CD14-positive monocyte (primary cell): ENCODE data around the gene HSPH1. TPM values are rescaled to one million over a fixed set of nuclear protein-coding genes. Genes with fewer than 3 reads are reported as not detected.

ENCODE experiments used
- DNase-seq, 3 donors: peaks; one replicate each; pipeline ENCODE4 v3.0.0-alpha.2; 2011 to 2022
- H2AFZ ChIP-seq: 2 replicates; pipeline ENCODE4 v1.6.0; 2012; ENCODE audit warnings: mild to moderate bottlenecking, low read depth, low read length, inconsistent platforms; ENCODE audit not compliant: insufficient read depth, poor library complexity, severe bottlenecking
- H3K27ac ChIP-seq, 2 donors: 1 replicate in 1 of 2; 2 replicates in 1 of 2; pipeline ENCODE4 v1.5.1; 2012 to 2013; ENCODE audit warnings: low read length in 2 of 2, control low read depth in 1 of 2, inconsistent platforms in 1 of 2, low read depth in 1 of 2, mild to moderate bottlenecking in 1 of 2
- H3K27me3 ChIP-seq, 2 donors: one replicate each; pipeline versions ENCODE4 v1.6.0 to v1.6.1; 2011 to 2013; ENCODE audit warnings: low read length in 2 of 2; ENCODE audit not compliant: control insufficient read depth in 2 of 2, insufficient read depth in 2 of 2
- H3K36me3 ChIP-seq, 2 donors: replicated peaks in 1 of 2; 1 replicate in 1 of 2; 2 replicates in 1 of 2; pipeline versions ENCODE4 v1.5.1 to v1.6.1; 2012 to 2013; ENCODE audit warnings: low read length in 2 of 2, control low read depth in 1 of 2, inconsistent platforms in 1 of 2, mild to moderate bottlenecking in 1 of 2; ENCODE audit not compliant: insufficient read depth in 2 of 2, control insufficient read depth in 1 of 2
- H3K4me1 ChIP-seq, 2 donors: 1 replicate in 1 of 2; 2 replicates in 1 of 2; pipeline versions ENCODE4 v1.5.1 to v1.6.1; 2012 to 2013; ENCODE audit warnings: low read length in 2 of 2, control low read depth in 1 of 2, inconsistent platforms in 1 of 2, mild to moderate bottlenecking in 1 of 2, moderate library complexity in 1 of 2; ENCODE audit not compliant: insufficient read depth in 2 of 2, control insufficient read depth in 1 of 2
- H3K4me2 ChIP-seq: replicated peaks from 2 replicates; pipeline ENCODE3; 2012; ENCODE audit warnings: low read length, moderate library complexity, mild to moderate bottlenecking; ENCODE audit not compliant: poor library complexity, severe bottlenecking; ENCODE audit errors: extremely low read depth
- H3K4me3 ChIP-seq, 3 experiments: fragments of 200-600 bp in 1 of 3; sonication (generic) in 1 of 3; replicated peaks in 1 of 3; 1 replicate in 2 of 3; 2 replicates in 1 of 3; pipeline ENCODE4 v1.5.1; 2011 to 2013; ENCODE audit warnings: low read length in 3 of 3, mild to moderate bottlenecking in 3 of 3, control low read depth in 2 of 3, low read depth in 2 of 3, inconsistent platforms in 1 of 3, moderate library complexity in 1 of 3
- H3K79me2 ChIP-seq: 2 replicates; pipeline ENCODE4 v1.6.0; 2012; ENCODE audit warnings: mild to moderate bottlenecking, control low read depth, inconsistent platforms, low read length, moderate library complexity; ENCODE audit not compliant: insufficient read depth
- H3K9ac ChIP-seq: 2 replicates; pipeline ENCODE4 v1.6.0; 2017; ENCODE audit warnings: low read length, mild to moderate bottlenecking; ENCODE audit not compliant: insufficient read depth, poor library complexity, severe bottlenecking
- H3K9me3 ChIP-seq, 2 donors: replicated peaks in 1 of 2; 1 replicate in 1 of 2; 2 replicates in 1 of 2; pipeline versions ENCODE4 v1.5.1 to v1.6.1; 2012 to 2013; ENCODE audit warnings: low read length in 2 of 2, control low read depth in 1 of 2; ENCODE audit not compliant: control insufficient read depth in 1 of 2, insufficient read depth in 1 of 2
- H4K20me1 ChIP-seq: 2 replicates; pipeline ENCODE4 v1.6.0; 2012; ENCODE audit warnings: mild to moderate bottlenecking, low read length, control low read depth, moderate library complexity; ENCODE audit not compliant: insufficient read depth
- H3K27ac Mint-ChIP-seq, 7 donors: one replicate each; pipeline ENCODE4 v1.8.0; 2020; ENCODE audit warnings: mild to moderate bottlenecking in 7 of 7, mixed read lengths in 7 of 7, moderate library complexity in 6 of 7, inconsistent platforms in 2 of 7
- H3K27me3 Mint-ChIP-seq, 3 donors: one replicate each; pipeline ENCODE4 v1.8.0; 2021 to 2022; ENCODE audit warnings: low read depth in 3 of 3, mild to moderate bottlenecking in 3 of 3, mixed read lengths in 3 of 3, moderate library complexity in 3 of 3, inconsistent platforms in 1 of 3
- H3K36me3 Mint-ChIP-seq, 2 donors: one replicate each; pipeline ENCODE4 v1.8.0; 2020; ENCODE audit warnings: mixed read lengths in 2 of 2, inconsistent platforms in 1 of 2, mild to moderate bottlenecking in 1 of 2
- H3K4me1 Mint-ChIP-seq: one replicate; pipeline ENCODE4 v1.8.0; 2020; ENCODE audit warnings: mild to moderate bottlenecking, mixed read lengths
- H3K4me3 Mint-ChIP-seq, 2 donors: one replicate each; pipeline ENCODE4 v1.8.0; 2020; ENCODE audit warnings: mild to moderate bottlenecking in 2 of 2, mixed read lengths in 2 of 2, moderate library complexity in 1 of 2
- H3K9me3 Mint-ChIP-seq, 7 donors: one replicate each; pipeline ENCODE4 v1.8.0; 2020 to 2022; ENCODE audit warnings: mixed read lengths in 7 of 7, mild to moderate bottlenecking in 6 of 7, moderate library complexity in 6 of 7, inconsistent platforms in 2 of 7
- WGBS: methylation state at CpG from one replicate; pipeline ENCODE4 v1.1.5; 2013; ENCODE audit warnings: missing lambda C conversion rate; ENCODE audit not compliant: insufficient coverage; 5-methylcytosine and 5-hydroxymethylcytosine counted together
- intact Hi-C, 2 donors: fragments of 100-400 bp; cut with micrococcal nuclease; formaldehyde crosslinking; loops; one replicate each; pipeline versions ENCODE4 v1.15.0 to v1.15.1; 2023
- polyA plus RNA-seq, 3 donors: library from polyadenylated mRNA; depleted of rRNA in 1 of 3; unstranded in 2 of 3; stranded (reverse) in 1 of 3; fragments of 300-500 nt in 2 of 3; fragments of >200 nt in 1 of 3; fragmentation: Illumina TruSeq in 2 of 3; gene quantifications; 1 replicate in 2 of 3; 2 replicates in 1 of 3; pipeline ENCODE4 v1.2.3, GENCODE V29; 2012 to 2021
- TF ChIP-seq, protein P1 (sequence below): fragments of 200-600 bp; IDR thresholded peaks from one replicate; pipeline ENCODE4 v1.8.0; 2022; ENCODE audit warnings: antibody characterized with exemption, mild to moderate bottlenecking

Gene HSPH1
- polyA plus RNA-seq, 3 donors: 7.4 to 11.3 (median 9.1) TPM

DNA sequence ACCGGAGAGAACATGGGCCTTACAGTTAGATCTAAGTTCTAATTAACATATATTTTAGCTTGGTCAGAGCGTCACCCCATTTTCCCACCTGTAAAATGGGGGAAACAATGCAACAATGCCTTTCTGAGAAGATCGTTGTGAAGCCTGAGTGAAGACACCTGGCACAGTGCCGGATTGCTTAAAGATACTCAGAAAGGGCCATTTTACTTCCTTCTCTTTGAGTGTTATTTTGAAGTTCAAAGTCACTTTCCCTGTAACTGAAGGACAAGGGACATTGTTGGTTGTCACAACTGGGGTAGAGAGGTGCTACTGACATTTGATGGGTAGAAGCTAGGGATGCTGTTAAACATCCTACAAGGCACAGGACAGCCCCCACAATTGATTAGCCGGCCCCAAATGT, 28.1 kb downstream of the HSPH1 start:
- no peak overlapping the region for H3K27ac Mint-ChIP-seq

DNA sequence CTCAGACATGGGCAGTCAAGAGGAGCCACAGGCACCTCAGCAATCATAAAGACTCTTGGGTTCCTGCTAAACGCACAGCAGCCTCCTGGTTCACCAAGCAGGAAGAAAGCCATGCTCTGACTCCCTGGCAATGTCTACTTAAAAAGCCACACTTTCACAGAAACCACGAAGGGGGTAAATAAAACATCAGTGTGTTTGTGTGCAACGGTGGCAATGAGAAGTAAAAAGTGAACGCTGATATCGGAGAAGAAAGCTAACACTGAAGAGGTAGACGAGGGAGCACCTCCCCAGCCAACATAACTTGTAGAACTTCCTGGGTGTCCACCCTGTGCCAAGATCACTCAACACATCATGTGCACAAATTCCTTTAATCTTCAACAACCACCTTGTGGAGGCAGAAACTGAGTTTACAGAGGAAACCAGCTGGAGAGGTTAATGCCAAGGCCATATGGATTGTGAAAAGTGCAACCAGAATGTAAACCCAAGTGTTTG, 30.2 kb downstream of the HSPH1 start:
- Mint-ChIP-seq H3K36me3 (peaks cover 14 to 19% of the 10 kb centered on the region in 2 donors), H3K4me3 (no peak overlapping the region), H3K4me1 (no peaks in the 10 kb centered on the region), H3K27ac (no peak overlapping the region), H3K9me3 (peaks cover 0 to 12% (median 3%) of the 10 kb centered on the region in 7 donors), H3K27me3 (peaks cover 7 to 11% (median 9%) of the 10 kb centered on the region in 3 donors)
- intact Hi-C loops: no loop called here
- 88% methylated on average over 1 of the region's 6 CpGs for WGBS
- no peaks in the 10 kb centered on the region for H3K9me3 ChIP-seq
- TF ChIP-seq, protein P1, sequence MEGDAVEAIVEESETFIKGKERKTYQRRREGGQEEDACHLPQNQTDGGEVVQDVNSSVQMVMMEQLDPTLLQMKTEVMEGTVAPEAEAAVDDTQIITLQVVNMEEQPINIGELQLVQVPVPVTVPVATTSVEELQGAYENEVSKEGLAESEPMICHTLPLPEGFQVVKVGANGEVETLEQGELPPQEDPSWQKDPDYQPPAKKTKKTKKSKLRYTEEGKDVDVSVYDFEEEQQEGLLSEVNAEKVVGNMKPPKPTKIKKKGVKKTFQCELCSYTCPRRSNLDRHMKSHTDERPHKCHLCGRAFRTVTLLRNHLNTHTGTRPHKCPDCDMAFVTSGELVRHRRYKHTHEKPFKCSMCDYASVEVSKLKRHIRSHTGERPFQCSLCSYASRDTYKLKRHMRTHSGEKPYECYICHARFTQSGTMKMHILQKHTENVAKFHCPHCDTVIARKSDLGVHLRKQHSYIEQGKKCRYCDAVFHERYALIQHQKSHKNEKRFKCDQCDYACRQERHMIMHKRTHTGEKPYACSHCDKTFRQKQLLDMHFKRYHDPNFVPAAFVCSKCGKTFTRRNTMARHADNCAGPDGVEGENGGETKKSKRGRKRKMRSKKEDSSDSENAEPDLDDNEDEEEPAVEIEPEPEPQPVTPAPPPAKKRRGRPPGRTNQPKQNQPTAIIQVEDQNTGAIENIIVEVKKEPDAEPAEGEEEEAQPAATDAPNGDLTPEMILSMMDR: no peak
- no peak overlapping the region for H3K4me2 ChIP-seq
- no peak overlapping the region for H3K4me3 ChIP-seq
- H4K20me1 ChIP-seq: no peaks in the 10 kb centered on the region
- H3K79me2 ChIP-seq: no peaks in the 10 kb centered on the region
- no peaks in the 10 kb centered on the region for H3K4me1 ChIP-seq
- DNase-seq: no peak
- H3K27ac ChIP-seq: no peak overlapping the region
- H3K27me3 ChIP-seq: no peaks in the 10 kb centered on the region
- no peak overlapping the region for H2AFZ ChIP-seq
- peaks cover 4 to 16% of the 10 kb centered on the region in 2 donors for H3K36me3 ChIP-seq
- H3K9ac ChIP-seq: no peak overlapping the region

More for the DNA sequence above, 28.1 kb downstream of the HSPH1 start:
- TF ChIP-seq, protein P1: no peak
- intact Hi-C loops: no loop called here
- DNase-seq: no peak
- Histone ChIP-seq H2AFZ (no peak overlapping the region), H3K27me3 (no peaks in the 10 kb centered on the region), H3K36me3 (peaks cover 25 to 37% of the 10 kb centered on the region in 2 donors), H3K4me1 (no peaks in the 10 kb centered on the region), H3K9me3 (no peaks in the 10 kb centered on the region), H3K79me2 (no peaks in the 10 kb centered on the region), H3K9ac (no peak overlapping the region), H3K27ac (no peak overlapping the region), H3K4me2 (no peak overlapping the region), H3K4me3 (no peak overlapping the region), H4K20me1 (no peaks in the 10 kb centered on the region)
- Mint-ChIP-seq H3K27me3 (peaks cover 1 to 7% (median 2%) of the 10 kb centered on the region in 3 donors), H3K36me3 (peaks cover 33 to 39% of the 10 kb centered on the region in 2 donors), H3K4me3 (no peak overlapping the region), H3K9me3 (peaks cover 0 to 2% (median 0%) of the 10 kb centered on the region in 7 donors), H3K4me1 (no peaks in the 10 kb centered on the region)
- 83% methylated on average over 1 of the region's 5 CpGs for WGBS
